Right lobe of liver (tissue), 4 donors: Measurements from ENCODE around the gene ETNK1.

Experiments
- CTCF ChIP-seq, 4 donors: fragments of 200-600 bp in 3 of 4; fragments of 450-650 bp in 1 of 4; IDR thresholded peaks; one replicate each; pipeline versions ENCODE4 v1.5.1 to v1.8.0; 2016 to 2022; ENCODE audit warnings: antibody characterized with exemption in 4 of 4, mild to moderate bottlenecking in 2 of 4
- POLR2A ChIP-seq: fragments of 450-650 bp; IDR thresholded peaks from one replicate; pipeline ENCODE4 v1.6.1; 2017; ENCODE audit warnings: antibody characterized with exemption, mild to moderate bottlenecking
- donor health status: DM: no; HTN: no; CAD: no.
- donor health status: DM: no; HTN: no; CAD: no.
- donor health status: DM: no; HTN: yes; CAD: no.

DNA sequence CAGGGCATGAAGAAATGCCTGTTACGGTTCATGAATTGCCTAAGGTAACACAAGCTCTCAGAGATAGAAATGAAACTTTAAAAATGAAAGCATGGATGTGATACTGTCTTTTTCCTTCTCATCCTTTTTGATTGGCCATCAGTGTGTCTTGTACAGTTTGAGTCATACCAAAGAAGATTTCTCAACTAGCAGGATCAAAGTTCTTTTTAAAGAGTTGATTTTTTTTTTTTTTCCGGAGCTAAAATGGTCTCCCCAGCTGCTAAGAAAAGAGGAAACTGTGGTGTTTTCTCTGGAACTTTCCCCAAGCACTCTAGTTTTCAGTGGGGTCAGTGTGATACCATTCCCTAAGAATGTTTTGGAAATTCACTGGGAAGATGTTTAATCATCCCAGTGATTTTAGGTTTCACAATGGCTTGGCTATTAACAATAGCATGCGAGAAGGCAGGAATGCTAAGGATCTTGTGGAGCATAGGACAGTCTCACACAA is 105.0 kb downstream of the ETNK1 start:
- TF ChIP-seq CTCF (IDR thresholded peaks at IDR 0.05) (no peak), POLR2A (no peak)
